GM19025 (cell line): Measurements from ENCODE around the gene EEF2K.
A peak's percentile ranks its signal among the peaks of the same experiment; 100 is the strongest.
"Not testable (repeated sequence)": the region's sequence is repeated elsewhere in the genome, so short reads cannot be mapped to it uniquely, and the experiment has no call there.

Experiments used
- ATAC-seq: cut with Tn5 transposase; IDR thresholded peaks from one replicate; pipeline ENCODE4 v1.9.1; 2021; ENCODE audit warnings: mild to moderate bottlenecking, low read depth, moderate library complexity; ENCODE audit not compliant: unreplicated experiment

EEF2K gene

DNA sequence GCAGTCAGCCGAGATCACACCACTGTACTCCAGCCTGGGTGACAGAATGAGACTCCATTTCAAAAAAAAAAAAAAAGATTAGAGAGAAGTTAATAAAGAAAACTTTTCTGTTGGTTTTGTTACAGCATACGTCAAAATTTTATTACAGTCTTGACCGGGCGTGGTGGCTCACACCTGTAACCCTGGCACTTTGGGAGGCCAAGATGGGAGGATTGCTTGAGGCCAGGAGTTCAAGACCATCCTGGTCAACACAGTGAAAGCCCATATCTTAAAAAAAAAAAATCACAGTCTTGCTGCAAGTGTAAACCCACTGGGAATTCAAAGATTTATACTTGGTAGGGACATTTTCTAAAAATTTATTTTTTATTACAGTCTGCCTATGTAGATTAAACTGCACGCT is 84.9 kb downstream of the EEF2K start:
- no peak for ATAC-seq

DNA sequence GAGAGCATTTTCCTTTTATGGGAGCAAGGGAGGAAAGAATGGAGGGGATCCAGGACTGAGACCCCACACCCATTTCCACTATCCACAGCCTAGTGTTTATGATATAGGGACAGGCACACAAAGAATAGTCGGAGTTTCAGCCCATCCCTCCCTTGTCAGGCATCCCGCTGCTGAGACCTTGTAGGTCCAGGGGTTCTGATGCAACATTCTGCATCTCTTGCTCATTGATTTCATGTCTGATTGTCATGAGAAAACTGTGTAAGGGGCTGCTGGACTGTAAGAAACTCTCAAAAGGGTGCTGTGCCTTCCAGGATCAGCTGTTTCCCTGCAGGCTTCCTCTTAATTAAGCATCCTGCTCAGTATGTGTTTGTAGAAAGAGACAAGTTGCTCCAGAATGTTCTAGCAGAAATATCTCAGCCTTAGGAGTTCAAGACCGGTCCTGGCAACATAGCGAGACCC is 85.8 kb downstream of the EEF2K start:
- no peak for ATAC-seq

DNA sequence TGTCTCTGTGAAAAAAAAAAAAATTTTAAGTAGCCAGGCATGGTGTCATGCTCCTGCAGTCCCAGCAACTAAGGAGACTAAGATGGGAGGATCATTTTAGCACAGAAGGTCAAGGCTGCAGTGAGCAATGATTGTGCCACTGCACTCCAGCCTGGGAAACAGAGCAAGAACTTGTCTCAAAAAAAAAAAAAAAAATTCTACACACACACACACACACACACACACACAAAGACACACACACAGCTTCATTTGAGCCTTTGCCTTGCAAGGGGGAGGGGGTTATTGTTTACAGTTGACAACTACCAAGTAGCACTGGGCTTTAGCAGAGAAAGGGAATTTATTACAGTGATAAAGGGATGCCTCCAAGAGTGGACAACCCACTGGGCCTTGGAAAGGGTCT is 86.2 kb downstream of the EEF2K start:
- ATAC-seq: no peak

DNA sequence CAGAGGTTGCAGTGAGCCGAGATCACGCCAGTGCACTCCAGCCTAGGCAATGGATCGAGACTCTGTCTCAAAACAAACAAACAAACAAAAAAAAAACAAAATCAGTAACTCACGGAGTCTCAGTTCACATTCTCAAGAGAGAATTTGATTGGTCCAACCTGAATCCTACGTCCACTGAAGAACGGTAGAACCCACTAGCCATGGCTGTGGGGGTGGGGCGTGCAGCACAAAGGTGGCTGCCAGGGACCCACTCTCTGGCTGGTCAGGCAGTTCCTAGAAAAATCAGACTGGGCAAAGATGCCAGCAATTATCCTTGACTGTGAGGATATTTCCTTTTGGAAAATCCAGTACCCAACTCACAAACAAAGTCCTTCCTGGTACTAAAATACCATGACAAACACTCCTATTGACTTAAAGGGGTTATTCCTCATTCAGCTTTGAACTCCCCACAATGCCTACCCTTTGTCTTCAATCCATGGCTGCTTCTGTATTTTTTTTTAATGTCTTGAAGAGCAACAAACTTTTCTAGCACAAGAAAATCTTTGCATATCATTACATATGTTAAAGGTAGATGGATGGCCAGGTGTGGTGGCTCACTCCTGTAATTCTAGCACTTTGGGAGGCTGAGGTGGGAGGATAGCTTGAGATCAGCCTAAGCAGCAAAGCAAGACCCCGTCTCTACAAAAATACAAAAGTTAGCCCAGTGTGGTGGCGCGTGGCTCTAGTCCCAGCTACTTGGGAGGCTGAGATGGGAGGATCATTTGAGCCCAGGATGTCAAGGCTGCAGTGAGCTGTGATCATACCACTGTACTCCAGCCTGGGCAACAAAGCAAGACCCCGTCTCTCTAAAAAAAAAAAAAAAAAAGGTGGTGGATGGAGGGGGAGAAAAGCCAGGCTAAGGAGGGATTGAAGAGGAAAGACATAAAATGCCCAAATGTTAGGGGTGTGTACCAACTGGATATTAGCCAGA is 87.3 kb downstream of the EEF2K start:
- no peak for ATAC-seq

DNA sequence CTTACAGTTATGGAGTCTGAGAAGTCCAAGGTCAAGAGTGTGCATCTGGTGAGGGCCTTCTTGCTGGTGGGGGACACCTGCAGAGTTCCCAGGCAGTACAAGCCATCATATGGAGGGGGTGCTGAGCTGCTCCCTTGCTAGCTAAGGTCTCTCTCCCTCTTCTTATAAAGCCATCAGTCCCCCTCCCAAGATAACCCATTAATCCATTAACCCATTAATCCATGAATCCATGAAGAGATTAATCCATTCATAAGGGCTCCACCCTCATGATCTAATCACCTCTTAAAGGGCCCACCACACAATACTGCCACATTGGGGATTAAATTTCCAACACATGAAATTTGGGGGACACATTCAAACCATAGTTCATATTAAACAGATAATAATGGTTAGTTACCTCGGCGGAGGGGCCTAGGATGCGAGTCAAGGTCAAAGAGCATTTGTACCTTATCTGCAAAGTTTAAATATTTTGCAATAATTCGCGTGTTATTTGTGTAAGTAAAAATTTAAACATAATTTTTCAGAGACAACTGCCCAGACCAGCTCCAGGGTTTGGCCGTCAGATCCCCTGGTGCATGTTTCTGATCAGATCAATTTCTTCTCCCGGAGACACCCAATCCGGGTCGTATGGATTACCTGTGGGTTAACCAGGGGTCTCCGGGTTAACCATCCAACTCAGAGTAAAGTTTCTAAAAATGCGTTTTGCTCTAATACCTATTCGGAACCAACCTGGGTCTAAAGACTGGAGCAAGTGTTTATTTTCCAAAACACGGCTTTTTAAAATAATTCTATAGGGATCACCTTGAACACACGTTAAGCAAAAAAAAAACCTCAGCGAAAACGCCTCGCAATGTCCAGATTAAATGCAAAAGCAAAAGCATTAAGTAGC is 90.4 kb downstream of the EEF2K start:
- ATAC-seq: no peak

DNA sequence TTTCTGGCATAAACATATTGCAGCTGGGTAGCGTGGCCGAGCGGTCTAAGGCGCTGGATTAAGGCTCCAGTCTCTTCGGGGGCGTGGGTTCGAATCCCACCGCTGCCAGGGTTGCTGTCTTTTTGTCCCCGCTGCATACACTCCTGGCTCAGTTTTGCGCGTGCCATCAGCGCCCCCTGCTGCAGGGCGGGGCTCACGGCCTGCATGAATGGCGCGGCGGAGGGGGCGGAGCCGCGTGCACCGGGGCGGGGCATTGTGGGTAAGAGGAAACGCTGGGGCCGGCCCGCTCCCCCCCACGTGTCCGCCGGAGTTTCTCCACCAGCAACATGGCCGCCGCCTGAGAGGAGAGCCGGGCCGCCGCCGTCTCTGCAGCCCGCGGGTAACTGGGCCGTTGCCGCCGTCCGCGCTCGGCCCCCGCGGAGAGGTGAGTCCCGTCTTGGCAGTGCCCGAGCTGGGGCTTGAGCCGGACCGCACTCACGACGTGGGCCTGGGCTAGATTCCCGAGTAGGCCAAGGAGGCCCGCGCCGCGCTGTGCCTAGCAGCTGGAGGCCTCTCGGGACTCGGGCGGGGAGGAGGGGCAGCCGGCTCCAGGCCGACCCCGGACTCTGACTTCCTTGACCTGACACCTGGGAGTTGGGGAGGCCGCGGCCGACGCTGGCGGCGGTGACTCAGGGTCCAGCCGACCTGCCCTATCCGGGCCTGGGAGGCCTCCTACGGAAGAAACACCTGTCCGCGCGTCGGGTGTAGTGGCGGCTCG is 91.2 kb downstream of the EEF2K start, which contains the start of gene POLR3E:
Gene POLR3E, plus strand, starts transcription at position 296 of the 757 bp plus-strand sequence. CDS start 5,560 bp downstream, outside the sequence.
- peak; percentile 76 for ATAC-seq

DNA sequence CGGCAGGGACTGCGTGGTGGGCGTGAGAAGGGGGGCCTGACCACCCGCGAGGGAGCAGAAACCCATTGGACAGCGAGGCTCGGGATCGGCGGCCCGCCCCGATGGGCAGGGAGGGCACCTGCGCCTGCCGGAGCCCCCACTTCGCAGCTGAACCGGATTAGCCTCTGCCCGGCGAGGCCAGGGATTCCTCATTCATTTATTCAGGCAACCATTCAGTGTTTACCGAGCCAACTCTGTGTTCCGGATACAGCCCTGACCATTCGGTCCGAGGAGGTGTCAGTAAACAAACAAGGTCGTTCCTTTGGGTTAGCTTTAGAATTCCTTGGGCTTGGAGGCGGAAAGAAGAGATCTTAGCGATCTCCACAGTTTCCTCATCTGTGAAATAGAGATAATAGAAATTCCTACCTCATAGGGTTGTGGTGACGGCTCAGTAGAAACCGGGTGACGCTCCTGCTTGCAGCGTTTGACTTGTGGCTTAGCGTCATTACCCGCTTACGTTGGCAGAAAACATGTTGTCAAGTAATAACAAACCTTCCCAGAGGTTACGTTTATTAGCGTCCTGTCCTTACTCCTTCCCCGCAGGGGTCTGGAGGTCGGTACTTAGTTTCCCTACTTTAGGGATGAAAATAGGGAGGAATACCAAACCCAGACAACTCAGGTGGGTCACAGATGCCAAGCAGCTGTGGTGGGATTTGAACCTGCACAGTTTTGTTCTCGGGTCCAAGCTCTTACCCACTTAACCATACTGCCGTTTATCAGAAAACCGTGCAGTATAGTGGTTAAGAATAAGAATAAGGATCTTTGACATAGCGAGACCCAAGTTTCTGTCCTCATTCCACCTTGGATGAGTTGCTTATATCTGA is 92.0 kb downstream of the EEF2K start:
- ATAC-seq: peak; percentile 12

DNA sequence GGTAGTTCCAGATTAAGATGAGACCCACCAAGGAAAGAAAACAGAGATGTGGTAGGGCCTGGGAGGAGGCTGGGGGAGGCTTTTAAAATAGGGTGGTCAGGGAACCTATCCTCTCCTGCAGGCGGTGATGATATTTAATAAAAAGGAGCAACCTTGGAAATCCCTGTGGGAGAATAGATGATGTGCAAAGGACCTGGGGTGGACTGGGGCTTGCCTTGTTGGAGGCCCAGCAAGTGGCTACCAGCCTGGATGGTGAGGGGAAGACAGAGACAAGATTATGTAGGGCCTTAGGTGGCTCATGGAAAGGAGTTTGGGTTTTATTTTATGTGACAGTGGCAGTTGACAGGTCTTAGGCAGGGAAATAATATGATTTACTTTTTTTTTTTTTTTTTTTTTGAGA is 93.0 kb downstream of the EEF2K start:
- no peak for ATAC-seq

DNA sequence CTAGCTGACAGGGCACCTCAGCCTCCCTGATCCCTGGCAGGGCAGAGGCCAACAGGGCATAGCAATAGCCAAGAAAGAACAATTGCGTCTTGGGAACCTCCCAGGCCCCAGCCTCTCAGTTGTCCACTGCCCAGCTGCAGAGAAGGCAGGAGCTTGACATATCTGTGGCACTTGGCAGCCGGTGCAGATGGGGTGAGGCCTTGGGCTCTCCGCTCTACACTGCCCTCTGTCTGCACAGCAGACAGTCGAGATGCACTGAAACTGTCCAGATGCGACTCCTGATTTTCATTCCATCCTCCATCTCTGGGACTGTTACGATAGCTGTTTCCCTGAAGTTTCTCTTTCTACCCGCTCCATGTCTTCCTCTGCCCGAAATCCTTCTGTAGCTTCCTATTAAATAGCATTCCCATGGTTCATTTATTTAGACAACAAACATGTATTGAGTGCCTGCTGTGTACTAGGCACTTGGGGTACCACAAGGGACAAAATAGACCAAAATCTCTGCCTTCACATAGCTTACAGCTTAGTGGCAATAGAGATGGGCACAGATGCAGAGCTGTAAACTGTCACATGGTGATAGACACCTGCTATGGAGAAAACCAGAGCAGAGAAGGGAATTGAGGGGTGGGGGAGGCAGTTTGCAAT is 94.5 kb downstream of the EEF2K start:
- ATAC-seq: no peak

DNA sequence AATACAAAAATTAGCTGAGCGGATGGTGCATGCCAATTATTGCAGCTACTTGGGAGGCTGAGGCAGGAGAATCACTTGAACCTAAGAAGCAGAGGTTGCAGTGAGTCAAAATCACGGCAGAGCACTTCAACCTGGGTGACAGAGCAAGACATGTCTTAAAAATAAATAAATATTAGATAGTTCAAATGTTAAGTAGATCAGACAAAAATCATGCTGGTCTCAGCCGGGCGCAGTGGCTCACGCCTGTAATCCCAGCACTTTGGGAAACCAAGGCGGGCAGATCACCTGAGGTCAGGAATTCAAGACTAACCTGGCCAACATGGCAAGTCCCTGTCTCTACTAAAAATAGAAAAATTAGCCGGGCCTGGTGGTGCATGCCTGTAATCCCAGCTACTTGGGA is 95.3 kb downstream of the EEF2K start:
- ATAC-seq: not testable (repeated sequence)

DNA sequence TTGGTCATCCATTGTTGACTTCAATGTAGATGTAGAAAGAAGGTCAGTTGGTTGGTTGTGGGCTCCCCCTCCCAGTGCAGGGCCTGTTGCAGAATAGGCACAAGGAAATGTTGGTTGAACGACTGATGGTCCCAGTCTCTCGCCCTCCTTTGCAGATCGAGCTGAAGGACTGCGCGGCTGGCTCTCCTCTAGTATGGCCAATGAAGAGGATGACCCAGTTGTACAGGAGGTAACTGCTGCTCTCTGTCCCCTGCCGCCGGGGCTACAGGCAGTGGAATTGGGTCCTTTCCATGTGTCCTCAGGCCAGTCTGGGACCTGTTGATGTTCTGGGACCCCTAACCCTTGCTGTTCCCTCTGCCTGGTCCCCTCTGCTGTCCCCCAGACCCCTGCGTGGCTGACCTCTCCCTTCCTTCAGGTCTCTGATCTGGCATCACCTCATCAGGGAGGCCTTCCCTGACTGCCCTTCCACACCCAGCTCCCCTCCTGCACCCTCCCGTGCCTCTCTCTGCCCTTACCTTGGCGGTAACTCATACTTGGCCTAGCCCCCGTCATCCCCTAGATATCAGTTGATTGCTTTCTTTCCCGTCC is 96.8 kb downstream of the EEF2K start:
- ATAC-seq: no peak

DNA sequence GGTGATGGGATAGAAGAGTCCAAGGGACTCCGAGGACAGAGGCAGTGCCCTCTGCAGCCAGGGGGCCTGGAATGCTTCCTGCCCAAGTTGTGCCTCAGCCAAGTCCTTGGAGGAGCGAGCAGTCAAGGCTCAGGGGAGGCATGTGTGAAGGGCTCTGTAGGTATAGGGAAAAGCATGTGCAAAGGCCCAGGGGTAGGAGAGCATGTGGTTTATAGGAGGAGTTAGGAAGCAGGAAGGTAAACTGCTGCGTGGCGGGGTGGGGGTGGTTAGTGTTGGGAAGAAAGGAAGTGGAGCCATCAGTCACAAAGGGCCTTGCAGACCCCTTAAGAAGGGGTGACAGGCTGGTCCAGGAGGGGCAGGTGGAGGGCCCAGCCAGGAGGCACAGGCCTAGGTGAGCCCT is 98.3 kb downstream of the EEF2K start:
- no peak for ATAC-seq

DNA sequence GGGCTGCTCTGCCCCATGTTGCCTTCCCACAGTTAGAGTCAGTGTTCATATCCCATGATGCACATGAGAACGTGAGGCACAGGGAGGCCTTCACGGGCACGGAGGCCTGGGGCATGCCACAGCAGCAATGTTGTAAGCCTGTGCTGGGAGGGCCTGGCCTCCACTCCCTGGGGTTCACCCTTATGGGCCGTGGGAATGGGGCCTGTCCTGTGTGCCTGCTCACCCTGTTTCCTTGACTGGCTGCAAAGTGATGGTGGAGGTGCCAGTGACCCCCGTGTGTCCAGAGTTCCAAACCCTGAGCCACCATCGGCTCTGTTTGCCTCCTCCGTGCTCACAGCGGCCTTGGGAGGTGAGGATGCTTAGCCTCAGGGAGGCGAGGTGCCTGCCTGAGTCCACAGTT is 100.7 kb downstream of the EEF2K start:
- no peak for ATAC-seq

DNA sequence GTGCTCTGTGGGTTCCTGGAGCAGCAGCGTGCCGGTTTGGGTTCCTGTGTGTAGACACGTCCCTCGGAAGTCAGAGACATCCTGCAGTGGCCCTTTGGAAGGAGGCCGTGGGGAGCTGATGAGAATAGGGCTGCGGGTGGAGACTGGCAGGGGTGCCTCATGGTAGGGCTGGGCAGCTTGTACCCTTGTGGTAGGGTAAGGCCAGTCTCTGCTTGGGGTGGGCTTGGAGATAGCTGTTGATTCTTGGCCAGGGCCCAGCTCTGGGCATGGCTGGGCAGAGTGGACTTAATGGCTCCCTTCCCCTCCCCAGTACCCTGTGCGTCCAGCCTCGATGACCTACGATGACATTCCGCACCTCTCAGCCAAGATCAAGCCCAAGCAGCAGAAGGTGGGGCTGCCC is 101.8 kb downstream of the EEF2K start:
- ATAC-seq: no peak

DNA sequence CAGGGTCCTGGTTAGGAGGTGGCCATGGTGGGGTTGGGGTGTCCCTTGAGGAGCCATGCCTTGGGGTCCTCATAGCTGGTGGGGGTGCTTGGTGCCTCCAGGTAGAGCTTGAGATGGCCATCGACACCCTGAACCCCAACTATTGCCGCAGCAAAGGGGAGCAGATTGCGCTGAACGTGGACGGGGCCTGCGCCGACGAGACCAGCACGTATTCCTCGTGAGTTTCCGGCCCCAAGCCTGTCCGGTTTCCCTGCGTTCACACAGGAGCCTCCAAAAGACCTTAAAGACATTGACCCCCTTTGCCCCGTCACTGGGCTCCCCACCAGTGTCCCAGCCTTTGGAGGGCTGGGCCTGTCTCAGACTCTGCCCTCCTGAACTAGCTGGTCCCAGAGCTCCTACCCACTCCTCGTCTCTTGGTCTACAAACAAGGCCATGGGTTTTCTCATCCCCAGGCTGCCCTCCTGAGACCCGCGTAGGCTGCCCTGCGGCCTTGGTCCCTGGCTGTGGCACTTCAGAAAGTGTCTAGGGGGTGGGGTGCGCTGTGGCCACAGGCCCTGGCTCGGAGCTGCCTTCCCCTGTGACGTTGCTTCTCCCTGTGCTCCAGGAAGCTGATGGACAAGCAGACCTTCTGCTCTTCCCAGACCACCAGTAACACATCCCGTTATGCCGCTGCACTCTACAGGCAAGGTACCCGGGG is 102.9 kb downstream of the EEF2K start:
- no peak for ATAC-seq

DNA sequence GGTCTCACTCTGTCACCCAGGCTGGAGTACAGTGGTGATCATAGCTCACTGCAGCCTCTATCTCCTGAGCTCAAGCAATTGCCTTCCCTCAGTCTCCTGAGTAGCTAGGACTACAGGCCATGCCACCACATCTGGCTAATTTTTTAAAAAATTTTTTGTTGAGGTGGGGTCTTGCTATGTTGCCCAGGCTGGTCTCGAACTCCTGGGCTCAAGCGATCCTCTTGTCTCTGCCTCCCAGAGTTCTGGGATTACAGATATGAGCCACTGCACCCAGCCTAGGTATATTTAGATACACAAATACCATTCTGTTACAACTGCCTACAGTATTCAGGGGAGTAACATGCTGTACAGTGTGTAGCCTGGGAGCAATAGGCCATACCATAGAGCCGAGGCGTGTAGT is 105.4 kb downstream of the EEF2K start:
- no peak for ATAC-seq

DNA sequence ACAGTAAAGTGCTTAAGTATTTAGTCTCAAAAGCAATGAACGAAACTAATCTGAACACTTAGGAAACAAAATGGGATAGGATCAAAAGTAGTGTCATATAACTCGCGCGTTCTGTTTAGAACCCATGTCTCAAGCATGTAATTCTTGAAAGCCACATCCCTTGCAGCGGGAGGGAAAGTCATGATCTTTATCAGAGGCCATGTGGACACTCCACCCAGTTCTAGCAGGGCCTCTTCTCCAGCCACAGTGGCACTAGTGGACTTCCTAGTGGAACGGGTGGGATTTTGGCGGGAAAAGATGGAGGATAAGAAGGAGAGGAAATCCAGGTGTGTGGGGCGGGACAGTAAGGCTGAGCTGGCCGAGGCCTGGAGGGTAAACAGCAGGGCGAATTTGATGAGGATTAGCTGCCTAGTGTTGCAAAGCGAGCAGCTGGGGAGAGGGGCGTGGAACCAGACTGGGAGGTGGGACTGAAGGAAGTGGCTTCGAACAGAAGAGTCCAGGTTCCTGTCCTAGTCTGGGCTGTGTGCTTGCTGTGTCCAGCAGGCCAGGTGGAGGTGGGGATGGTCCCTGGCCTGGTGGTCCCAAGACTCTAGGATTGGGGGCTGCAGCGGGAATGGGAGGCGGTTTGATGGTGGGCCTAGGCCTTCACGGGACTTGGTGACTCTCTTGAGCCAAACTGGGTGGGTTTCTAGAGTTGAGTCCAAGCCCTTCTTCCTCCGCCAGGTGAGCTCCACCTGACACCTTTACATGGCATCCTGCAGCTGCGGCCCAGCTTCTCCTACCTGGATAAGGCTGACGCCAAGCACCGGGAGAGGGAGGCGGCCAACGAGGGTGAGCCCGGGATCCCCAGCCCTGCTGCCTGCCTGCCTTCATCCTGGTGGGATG is 107.1 kb downstream of the EEF2K start:
- ATAC-seq: no peak
